IMR-90 (cell line): Measurements from ENCODE around the gene OCEL1. TPM values are rescaled to one million over a fixed set of nuclear protein-coding genes. Genes with fewer than 3 reads are reported as not detected.

Source experiments
- ATAC-seq: fragments of 200-7000 bp; cut with Tn5 transposase; 2 replicates; pipeline ENCODE4 v1.9.1; 2020; ENCODE audit warnings: low read depth, mild to moderate bottlenecking, moderate library complexity
- BruUV-seq: library from RNA; stranded (reverse); fragments of 400-500 nt; replicated peaks from 2 replicates; lab custom pipeline; 2021; lab: Mats Ljungman, UMichigan
- CTCF ChIA-PET: fragments of 300-600 bp; formaldehyde crosslinking; extraction: SDS; loops from one replicate; lab custom pipeline; 2021; ENCODE audit warnings: antibody characterized with exemption; lab: Yijun Ruan, JAX
- POLR2A ChIA-PET: fragments of 300-600 bp; sonication (Branson Sonifier 250); formaldehyde crosslinking; loops from one replicate; lab custom pipeline; 2022; ENCODE audit warnings: antibody characterized with exemption; ENCODE audit not compliant: unreplicated experiment; lab: Charles Lee
- DNase-seq: peaks from one replicate; pipeline ENCODE4 v3.0.0; 2013
- H2AFZ ChIP-seq: replicated peaks from 2 replicates; pipeline ENCODE3; 2013; ENCODE audit warnings: low read length, mild to moderate bottlenecking; ENCODE audit not compliant: poor library complexity
- H2AK5ac ChIP-seq: 2 replicates; pipeline ENCODE4 v1.6.1; 2013; ENCODE audit warnings: low read depth, low read length, inconsistent platforms
- H2AK9ac ChIP-seq: replicated peaks from 2 replicates; pipeline ENCODE3; 2013; ENCODE audit warnings: mild to moderate bottlenecking, low read depth, low read length, moderate library complexity; ENCODE audit not compliant: poor library complexity
- H2BK120ac ChIP-seq: 2 replicates; pipeline ENCODE4 v1.6.1; 2013; ENCODE audit warnings: low read depth, low read length, inconsistent platforms
- H2BK15ac ChIP-seq: 3 replicates; pipeline ENCODE4 v1.6.1; 2013; ENCODE audit warnings: low read depth, low read length, inconsistent platforms
- H2BK20ac ChIP-seq: 2 replicates; pipeline ENCODE4 v1.6.1; 2013; ENCODE audit warnings: low read depth, mild to moderate bottlenecking, inconsistent platforms, low read length, moderate library complexity
- H2BK5ac ChIP-seq: 2 replicates; pipeline ENCODE4 v1.6.1; 2013; ENCODE audit warnings: mild to moderate bottlenecking, low read depth, low read length, inconsistent platforms; ENCODE audit not compliant: poor library complexity, severe bottlenecking
- H3K14ac ChIP-seq: replicated peaks from 2 replicates; pipeline ENCODE4 v1.6.1; 2013; ENCODE audit warnings: low read depth, low read length, inconsistent platforms
- H3K18ac ChIP-seq: 2 replicates; pipeline ENCODE4 v1.6.1; 2013; ENCODE audit warnings: low read depth, low read length, control low read depth
- H3K23ac ChIP-seq: 2 replicates; pipeline ENCODE4 v1.6.1; 2013; ENCODE audit warnings: low read depth, low read length, inconsistent platforms
- H3K27ac ChIP-seq: 2 replicates; pipeline ENCODE4 v1.5.1; 2013; ENCODE audit warnings: mild to moderate bottlenecking, control low read depth, low read length; ENCODE audit not compliant: insufficient read depth
- H3K27me3 ChIP-seq: 2 replicates; pipeline ENCODE4 v1.6.1; 2013; ENCODE audit warnings: low read length; ENCODE audit not compliant: control insufficient read depth, insufficient read depth
- H3K36me3 ChIP-seq: 2 replicates; pipeline ENCODE4 v1.6.1; 2013; ENCODE audit warnings: low read length, mixed read lengths; ENCODE audit not compliant: control insufficient read depth, insufficient read depth
- H3K4ac ChIP-seq: 2 replicates; pipeline ENCODE4 v1.6.1; 2013; ENCODE audit warnings: low read depth, low read length, inconsistent platforms
- H3K4me1 ChIP-seq: 2 replicates; pipeline ENCODE4 v1.6.1; 2013; ENCODE audit warnings: low read length, mixed read lengths; ENCODE audit not compliant: control insufficient read depth, insufficient read depth
- H3K4me2 ChIP-seq: 2 replicates; pipeline ENCODE4 v1.6.1; 2013; ENCODE audit warnings: low read depth, mild to moderate bottlenecking, control low read depth, low read length, moderate library complexity
- H3K4me3 ChIP-seq: 2 replicates; pipeline ENCODE4 v1.5.1; 2013; ENCODE audit warnings: low read depth, mild to moderate bottlenecking, control low read depth, low read length, moderate library complexity; ENCODE audit not compliant: insufficient read depth
- H3K56ac ChIP-seq: 2 replicates; pipeline ENCODE4 v1.6.1; 2013; ENCODE audit warnings: low read length, inconsistent platforms; ENCODE audit not compliant: insufficient read depth; ENCODE audit errors: extremely low read depth
- H3K79me1 ChIP-seq, 2 experiments: 2 replicates each; pipeline ENCODE4 v1.6.1; 2013; ENCODE audit warnings: low read length in 2 of 2, inconsistent platforms in 1 of 2, low read depth in 1 of 2
- H3K9ac ChIP-seq: 2 replicates; pipeline ENCODE4 v1.6.1; 2013; ENCODE audit warnings: low read depth, low read length, control low read depth
- H3K9me1 ChIP-seq: 2 replicates; pipeline ENCODE4 v1.6.1; 2013; ENCODE audit warnings: low read length, inconsistent platforms; ENCODE audit not compliant: insufficient read depth
- H3K9me3 ChIP-seq: 2 replicates; pipeline ENCODE4 v1.6.1; 2013; ENCODE audit warnings: low read length; ENCODE audit not compliant: control insufficient read depth, insufficient read depth
- H4K20me1 ChIP-seq: 2 replicates; pipeline ENCODE4 v1.6.1; 2013; ENCODE audit warnings: low read length, inconsistent platforms; ENCODE audit not compliant: insufficient read depth
- H4K5ac ChIP-seq: 2 replicates; pipeline ENCODE4 v1.6.1; 2013; ENCODE audit warnings: mild to moderate bottlenecking, low read depth, low read length, control low read depth
- H4K8ac ChIP-seq, 2 experiments: 2 replicates each; pipeline ENCODE4 v1.6.1; 2013; ENCODE audit warnings: low read depth in 2 of 2, low read length in 2 of 2, control low read depth in 1 of 2, inconsistent platforms in 1 of 2
- H4K91ac ChIP-seq: 2 replicates; pipeline ENCODE4 v1.6.1; 2013; ENCODE audit warnings: low read depth, low read length, inconsistent platforms; ENCODE audit not compliant: insufficient read depth
- RCOR1 ChIP-seq: IDR thresholded peaks from 2 replicates; pipeline ENCODE4 v1.6.1; 2012; ENCODE audit warnings: mild to moderate bottlenecking, low read length, improper control_type of control experiment; ENCODE audit not compliant: insufficient replicate concordance
- SMC3 ChIP-seq: fragments of 150-350 bp; IDR thresholded peaks from 2 replicates; pipeline ENCODE4 v1.6.1; 2016; ENCODE audit warnings: low read depth, mild to moderate bottlenecking, antibody characterized with exemption, low read length, moderate library complexity
- WGBS, 2 experiments: methylation state at CpG; one replicate each; pipeline versions ENCODE4 v1.1.5 to v1.1.7; 2013; ENCODE audit warnings: missing lambda C conversion rate in 2 of 2; ENCODE audit not compliant: insufficient read length in 1 of 2; ENCODE audit errors: extremely low coverage in 2 of 2; 5-methylcytosine and 5-hydroxymethylcytosine counted together
- dilution Hi-C: fragments of 300-500 bp; cut with HindIII; formaldehyde crosslinking; loops from one replicate; pipeline ENCODE4 v1.14.3; 2018; ENCODE audit warnings: low sequenced_read_pairs; ENCODE audit not compliant: unreplicated experiment
- in situ Hi-C: fragments of 300-500 bp; cut with MboI; formaldehyde crosslinking; loops from 3 replicates; pipeline ENCODE4 v1.14.3; 2019; ENCODE audit warnings: low sequenced_read_pairs, inconsistent platforms, mixed read lengths
- intact Hi-C: fragments of 100-400 bp; cut with micrococcal nuclease; formaldehyde crosslinking; loops from 2 replicates; pipeline ENCODE4 v1.10.0; 2022
- polyA plus RNA-seq, 3 experiments: library from polyadenylated mRNA; depleted of rRNA; stranded (reverse); fragments of >200 nt; gene quantifications; 2 replicates each; pipeline ENCODE4 v1.2.3, GENCODE V29; 2012; ENCODE audit warnings: low replicate concordance in 1 of 3
- total RNA-seq: library from RNA; depleted of rRNA; stranded (reverse); fragments of >200 nt; gene quantifications from 2 replicates; pipeline ENCODE4 v1.2.3, GENCODE V29; 2012

The OCEL1 gene
- total and polyA plus RNA-seq, 2 of the 4 experiments (the other 2 are of a cell fraction), result 1.1 to 7.2 TPM

DNA sequence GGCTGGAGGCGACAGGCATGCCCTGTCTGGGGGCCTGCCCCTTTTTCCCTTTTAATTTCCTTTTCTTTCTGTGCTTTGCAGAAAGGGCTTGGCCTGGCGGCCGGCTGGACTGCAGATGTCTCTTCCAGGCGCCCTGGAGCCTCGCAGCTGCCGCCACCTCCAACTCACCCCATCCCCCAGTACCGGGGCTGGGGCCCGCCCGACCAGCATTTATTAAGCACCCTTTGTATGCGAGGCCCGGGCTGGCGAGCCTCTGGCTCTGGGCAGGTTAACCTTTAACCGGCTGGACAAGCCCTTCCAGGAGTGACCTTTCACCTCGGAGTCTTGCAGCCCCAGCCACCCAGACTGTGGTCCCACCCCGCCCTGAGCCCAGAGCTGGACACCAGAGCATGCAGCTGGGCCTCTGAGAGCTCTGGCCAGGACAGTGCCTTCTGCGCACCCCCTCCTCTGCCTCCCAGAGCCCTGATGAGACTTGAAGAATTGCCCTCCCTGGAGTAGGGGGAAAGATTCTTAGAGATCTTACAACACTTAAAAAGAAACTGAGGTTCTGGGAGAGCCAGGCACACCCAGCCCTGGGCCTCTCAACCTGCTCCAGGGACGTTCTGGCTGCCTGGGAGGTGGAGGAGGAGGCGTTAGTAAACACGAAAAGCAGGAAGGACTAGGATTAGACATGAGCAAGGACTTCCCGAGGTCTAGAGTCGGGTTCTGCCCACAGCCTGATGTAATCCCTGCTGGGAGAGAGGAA is 20.8 kb downstream of the OCEL1 start:
- WGBS, 2 experiments, result 13% methylated on average over 6 of the region's 21 CpGs; no CpG with 5 or more reads in 1 of the 2 experiments
- H3K4me3 ChIP-seq, result no peak overlapping the region
- intact Hi-C loops, result no loop called here
- H3K18ac ChIP-seq, result peak overlapping the region; percentile 0; the same call in 1 of the 2 replicates
- ATAC-seq, result peak; percentile 1
- 0 out of 2 replicates have a peak, but pooled peaks cover 5% of the 10 kb centered on the region for H3K9me1 ChIP-seq
- peak overlapping the region; percentile 93 for H2BK5ac ChIP-seq
- H3K4me2 ChIP-seq, result peak overlapping the region; percentile 93
- TF ChIP-seq RCOR1 (peak; percentile 72), SMC3 (no peak)
- H3K23ac ChIP-seq, result peak overlapping the region; percentile 66
- peaks cover 10% of the 10 kb centered on the region for H3K4me1 ChIP-seq
- H3K56ac ChIP-seq, result peak overlapping the region; percentile 72
- ChIA-PET CTCF (no interaction called here), POLR2A (no interaction called here)
- peak; percentile 23 for DNase-seq
- peaks cover 5 to 32% of the 10 kb centered on the region in 2 experiments for H3K79me1 ChIP-seq
- H3K9me3 ChIP-seq, result no peaks in the 10 kb centered on the region
- H2BK20ac ChIP-seq, result peak overlapping the region; percentile 63; the same call in 1 of the 2 replicates
- peak overlapping the region; percentile 97 for H3K27ac ChIP-seq
- H2BK120ac ChIP-seq, result peak overlapping the region; percentile 90
- peak overlapping the region; percentile 91 to 94; a peak in 2 of 4 replicates for H4K8ac ChIP-seq
- H2BK15ac ChIP-seq, result 0 out of 3 replicates have a peak overlapping the region, but pooled peaks have one; percentile 32
- H4K20me1 ChIP-seq, result peaks cover 19% of the 10 kb centered on the region
- no peaks in the 10 kb centered on the region for H3K36me3 ChIP-seq
- no TSS peak for BruUV-seq
- H3K9ac ChIP-seq, result peak overlapping the region; percentile 22; the same call in 1 of the 2 replicates
- in situ Hi-C loops, result no loop called here
- dilution Hi-C loops, result no loop called here
- H3K4ac ChIP-seq, result peak overlapping the region; percentile 95
- H3K27me3 ChIP-seq, result no peaks in the 10 kb centered on the region
- 0 out of 2 replicates have a peak overlapping the region, but pooled peaks have one; percentile 35 for H3K14ac ChIP-seq
- H4K5ac ChIP-seq, result peak overlapping the region; percentile 6
- H2AK5ac ChIP-seq, result peak overlapping the region; percentile 98; the same call in 1 of the 2 replicates
- H2AFZ ChIP-seq, result peak overlapping the region; percentile 100
- peak overlapping the region; percentile 82 for H4K91ac ChIP-seq
- H2AK9ac ChIP-seq, result peak overlapping the region; percentile 99
